Heart left ventricle (tissue), 16 donors: ENCODE measurements around the gene RPS6KA2. TPM values are rescaled to one million over a fixed set of nuclear protein-coding genes. Genes with fewer than 3 reads are reported as not detected.

Experiments used
- ATAC-seq, 4 donors: fragments of 200-7000 bp; cut with Tn5 transposase; one replicate each; pipeline ENCODE4 v1.9.1; 2020 to 2022; ENCODE audit warnings: moderate library complexity in 4 of 4, mild to moderate bottlenecking in 3 of 4, moderate number of reproducible peaks in 1 of 4
- DNase-seq, 5 donors: peaks; one replicate each; pipeline ENCODE4 v3.0.0-alpha.2; 2020
- H3K27ac ChIP-seq, 12 donors: fragments of 200-600 bp; sonication (generic) in 4 of 12; one replicate each; pipeline versions ENCODE4 v1.5.0 to v1.8.0; 2016 to 2022; ENCODE audit warnings: mild to moderate bottlenecking in 2 of 12
- H3K27me3 ChIP-seq, 9 donors: fragments of 200-600 bp; sonication (generic) in 2 of 9; one replicate each; pipeline versions ENCODE4 v1.5.1 to v1.8.0; 2016 to 2022; ENCODE audit warnings: mild to moderate bottlenecking in 3 of 9
- H3K36me3 ChIP-seq, 9 donors: fragments of 200-600 bp; sonication (generic) in 2 of 9; one replicate each; pipeline versions ENCODE4 v1.5.0 to v1.8.0; 2018 to 2022; ENCODE audit warnings: mild to moderate bottlenecking in 2 of 9
- H3K4me1 ChIP-seq, 12 donors: fragments of 200-600 bp; sonication (generic) in 4 of 12; one replicate each; pipeline versions ENCODE4 v1.5.0 to v1.8.0; 2016 to 2022; ENCODE audit warnings: mild to moderate bottlenecking in 3 of 12
- H3K4me3 ChIP-seq, 12 donors: fragments of 200-600 bp; sonication (generic) in 4 of 12; one replicate each; pipeline versions ENCODE4 v1.5.0 to v1.8.0; 2017 to 2022; ENCODE audit warnings: mild to moderate bottlenecking in 9 of 12, moderate library complexity in 4 of 12
- H3K9me3 ChIP-seq, 12 donors: fragments of 200-600 bp; sonication (generic) in 4 of 12; one replicate each; pipeline versions ENCODE4 v1.5.0 to v1.8.0; 2016 to 2022; ENCODE audit warnings: mild to moderate bottlenecking in 1 of 12
- POLR2A ChIP-seq, 2 donors: fragments of 450-650 bp; IDR thresholded peaks; one replicate each; pipeline ENCODE4 v1.6.1; 2017; ENCODE audit warnings: antibody characterized with exemption in 2 of 2, mild to moderate bottlenecking in 2 of 2, moderate library complexity in 2 of 2
- WGBS, 4 donors: extraction: QIAGEN DNeasy Blood & Tissue Kit in 2 of 4; methylation state at CpG; one replicate each; pipeline versions ENCODE4 v1.1.5 to v1.1.7; 2013 to 2018; 5-methylcytosine and 5-hydroxymethylcytosine counted together
- intact Hi-C, 10 donors: fragments of 100-400 bp; cut with DNase I; formaldehyde crosslinking; loops; one replicate each; pipeline versions ENCODE4 v1.11.1 to v1.14.2; 2022
- polyA plus RNA-seq, 2 donors: library from polyadenylated mRNA; stranded (reverse); fragments of 200-250 nt; gene quantifications; one replicate each; pipeline ENCODE4 v1.2.3, GENCODE V29; 2013
- total RNA-seq, 9 donors: library from RNA; depleted of rRNA in 2 of 9; stranded (reverse); fragments of >200 nt in 2 of 9; fragmentation: NEBNext Ultra II Directional in 3 of 9; extraction: Animal tissue kit (Norgen Biotek cat#: 25700) in 3 of 9; gene quantifications; one replicate each; pipeline versions ENCODE4 v1.1.0 to v1.2.4, GENCODE V29; 2016 to 2023
- TF ChIP-seq, protein P1 (sequence below), 12 donors: fragments of 200-600 bp; sonication (generic) in 4 of 12; IDR thresholded peaks; one replicate each; pipeline versions ENCODE4 v1.5.0 to v1.8.0; 2018 to 2022; ENCODE audit warnings: antibody characterized with exemption in 12 of 12, mild to moderate bottlenecking in 5 of 12
- donor health status: ischemic (EF 13 %, LVEDD 7.1; RV severe dilation, severe dysfunction).
- donor health status: healthy with polysubstance abuse.
- donor health status: DM: no; HTN: yes; CAD: no.
- donor health status: DM: no; HTN: no; CAD: no.
- donor health status: ischemic (EF 25% LVEDD 6.9; RV normal size, moderate dysfunction).
- donor health status: ischemic (EF 25% LVEDD 5.7; RV mildly dilated, moderate dysfunction).
- donor health status: healthy.
- donor health status: DM: yes; HTN: yes; CAD: no.
- donor health status: ischemic (EF 35%, LVEDD 5.7; RV mildly dilated, moderate dysfunction).
- donor health status: nonischemic (EF 11% LVEDD 7.7; RV severe dilation, severe dysfunction).
- donor health status: DM: yes; HTN: yes; CAD: no.
- donor health status: PGD.
- donor health status: ischemic (EF 29% LVEDD 5.4; RV normal size, mild dysfunction).
- donor health status: nonischemic (EF 23%, LVEDD 6.1; RV moderate dilation, normal function).

RPS6KA2 gene
- total and polyA plus RNA-seq, 11 donors: 23.0 to 171 (median 91.6) TPM

DNA sequence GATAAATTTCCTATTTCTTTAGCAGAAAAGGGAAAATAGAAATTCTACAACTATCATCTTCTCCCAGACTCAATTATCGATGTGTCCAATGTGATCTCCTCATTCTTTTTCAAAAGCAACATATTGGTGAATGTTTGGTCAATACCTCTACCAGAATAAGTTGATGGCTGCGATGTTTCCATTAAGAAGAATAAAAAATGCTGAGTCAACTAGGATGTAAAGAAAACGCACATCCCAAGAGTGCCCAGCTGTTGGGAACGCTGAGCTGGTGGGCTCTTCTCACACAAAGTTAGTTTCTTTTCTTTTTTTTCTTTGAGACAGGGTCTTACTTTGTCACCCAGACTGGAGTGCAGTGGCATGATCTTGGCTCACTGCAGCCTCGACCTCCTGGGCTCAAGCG is 80.4 kb downstream of the RPS6KA2 start:
- WGBS, 4 donors: 93 to 97% (median 97%) methylated on average over 6 of the region's 6 CpGs
- intact Hi-C loops: no loop called here
- H3K27ac ChIP-seq: no peak overlapping the region
- H3K36me3 ChIP-seq: peaks cover 0 to 3% (median 0%) of the 10 kb centered on the region in 9 donors
- peaks cover 0 to 13% (median 2%) of the 10 kb centered on the region in 12 donors for H3K4me1 ChIP-seq
- TF ChIP-seq, protein P1, sequence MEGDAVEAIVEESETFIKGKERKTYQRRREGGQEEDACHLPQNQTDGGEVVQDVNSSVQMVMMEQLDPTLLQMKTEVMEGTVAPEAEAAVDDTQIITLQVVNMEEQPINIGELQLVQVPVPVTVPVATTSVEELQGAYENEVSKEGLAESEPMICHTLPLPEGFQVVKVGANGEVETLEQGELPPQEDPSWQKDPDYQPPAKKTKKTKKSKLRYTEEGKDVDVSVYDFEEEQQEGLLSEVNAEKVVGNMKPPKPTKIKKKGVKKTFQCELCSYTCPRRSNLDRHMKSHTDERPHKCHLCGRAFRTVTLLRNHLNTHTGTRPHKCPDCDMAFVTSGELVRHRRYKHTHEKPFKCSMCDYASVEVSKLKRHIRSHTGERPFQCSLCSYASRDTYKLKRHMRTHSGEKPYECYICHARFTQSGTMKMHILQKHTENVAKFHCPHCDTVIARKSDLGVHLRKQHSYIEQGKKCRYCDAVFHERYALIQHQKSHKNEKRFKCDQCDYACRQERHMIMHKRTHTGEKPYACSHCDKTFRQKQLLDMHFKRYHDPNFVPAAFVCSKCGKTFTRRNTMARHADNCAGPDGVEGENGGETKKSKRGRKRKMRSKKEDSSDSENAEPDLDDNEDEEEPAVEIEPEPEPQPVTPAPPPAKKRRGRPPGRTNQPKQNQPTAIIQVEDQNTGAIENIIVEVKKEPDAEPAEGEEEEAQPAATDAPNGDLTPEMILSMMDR (IDR thresholded peaks at IDR 0.05): no peak
- TF ChIP-seq POLR2A (IDR thresholded peaks at IDR 0.05): no peak
- H3K9me3 ChIP-seq: no peaks in the 10 kb centered on the region
- ATAC-seq (no peak), DNase-seq (no peak)
- no peak overlapping the region for H3K4me3 ChIP-seq
- no peaks in the 10 kb centered on the region for H3K27me3 ChIP-seq

DNA sequence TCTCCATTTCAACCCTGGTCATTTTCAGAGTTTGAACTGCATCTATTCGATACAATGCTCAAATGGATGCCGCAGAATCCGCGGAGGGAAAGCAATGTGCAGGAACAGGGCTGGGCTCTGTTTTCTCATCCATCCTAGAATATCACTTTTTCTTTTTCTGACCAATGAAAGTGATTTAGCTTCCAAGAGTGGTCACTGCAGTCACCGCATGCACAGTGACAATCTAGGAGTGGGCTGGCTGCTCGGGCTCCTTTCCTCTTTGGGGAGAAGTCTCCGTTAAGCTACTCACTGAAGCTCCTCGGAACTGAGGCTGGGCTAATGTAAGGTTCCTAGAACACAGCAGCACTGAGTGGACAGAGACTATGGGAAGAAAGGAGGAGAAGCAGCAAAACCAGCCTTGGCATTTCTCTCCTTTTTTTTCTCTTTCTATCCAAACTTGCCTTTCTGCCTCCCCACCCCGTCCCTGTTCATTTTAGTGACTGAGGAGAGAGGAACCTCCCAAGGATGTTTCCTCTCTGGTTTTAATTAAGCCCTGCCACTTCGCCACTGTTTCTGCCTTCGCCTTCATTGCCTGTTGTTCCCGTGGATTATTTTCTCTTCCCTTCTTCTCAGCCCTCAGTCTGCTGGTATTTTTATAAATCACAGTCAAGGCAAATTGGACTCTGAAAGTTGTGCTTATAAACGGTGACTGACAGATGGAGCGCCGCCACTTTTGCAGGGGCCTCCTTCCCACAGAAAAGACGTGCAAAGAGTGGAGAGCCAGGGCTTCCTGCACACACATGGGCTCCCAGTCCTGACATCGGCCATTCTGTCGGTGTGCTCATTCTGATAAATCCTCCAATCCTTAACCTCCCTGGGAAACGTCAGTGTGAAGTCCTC is 81.7 kb downstream of the RPS6KA2 start:
- Histone ChIP-seq H3K27me3 (no peaks in the 10 kb centered on the region), H3K27ac (no peak overlapping the region), H3K4me1 (peaks cover 0 to 22% (median 11%) of the 10 kb centered on the region in 12 donors), H3K36me3 (peaks cover 0 to 3% (median 0%) of the 10 kb centered on the region in 9 donors), H3K9me3 (no peaks in the 10 kb centered on the region), H3K4me3 (no peak overlapping the region)
- DNase-seq: no peak
- intact Hi-C loops: no loop called here
- 93 to 95% (median 94%) methylated on average over 19 of the region's 19 CpGs for WGBS, 4 donors
- TF ChIP-seq, protein P1 (IDR thresholded peaks at IDR 0.05): no peak
- no peak for TF ChIP-seq POLR2A (IDR thresholded peaks at IDR 0.05)
- ATAC-seq: no peak

DNA sequence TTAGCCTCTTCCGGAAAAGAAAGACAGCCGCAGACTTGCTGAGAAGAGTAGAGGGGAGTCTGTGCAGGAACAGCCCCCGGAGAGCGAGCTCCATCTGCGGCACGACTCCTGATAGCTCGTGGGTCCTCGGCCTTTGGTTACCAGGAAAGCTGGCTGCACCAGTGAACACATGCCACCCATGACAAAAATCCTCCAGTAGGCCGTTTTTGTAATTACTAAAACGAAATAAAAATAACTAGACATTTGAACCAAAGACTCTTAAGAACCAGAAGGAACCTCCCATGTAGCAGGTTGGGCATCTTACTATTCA is 82.8 kb downstream of the RPS6KA2 start:
- TF ChIP-seq, protein P1 (IDR thresholded peaks at IDR 0.05): no peak
- no peak for TF ChIP-seq POLR2A (IDR thresholded peaks at IDR 0.05)
- intact Hi-C loops: no loop called here

DNA sequence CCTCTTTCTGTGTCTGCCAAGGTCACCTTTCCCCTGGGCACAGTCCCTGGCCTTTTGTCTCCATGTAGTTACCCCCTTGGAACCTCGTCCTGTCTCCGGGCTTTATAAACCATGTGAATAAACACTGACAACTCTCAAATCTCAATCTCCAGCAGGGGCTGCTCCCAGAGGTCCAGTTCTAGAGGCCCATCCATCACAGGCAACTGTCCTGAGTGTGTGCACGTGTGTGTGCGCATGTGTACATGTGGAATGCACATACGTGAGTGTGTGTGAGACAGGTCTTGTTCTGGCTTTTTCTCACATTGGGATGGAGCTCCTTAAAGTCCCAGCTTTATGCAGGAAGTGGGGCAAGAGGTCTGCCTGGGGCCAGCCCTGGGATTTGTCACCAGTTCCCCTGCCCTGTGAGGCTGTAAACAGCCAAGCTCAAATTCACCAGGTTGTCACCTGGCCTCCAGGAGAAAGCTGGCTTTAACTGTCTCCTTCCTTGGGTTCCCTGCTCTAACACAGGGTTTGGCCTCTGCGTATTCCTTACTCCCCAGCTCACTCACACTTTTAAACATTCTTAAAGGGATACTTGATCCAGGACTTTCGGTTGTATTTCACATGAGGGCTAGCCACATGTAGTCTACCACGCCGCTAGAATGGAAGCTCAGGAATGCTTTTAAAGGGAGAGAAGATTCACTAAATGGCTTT is 83.3 kb downstream of the RPS6KA2 start:
- Histone ChIP-seq H3K27ac (no peak overlapping the region), H3K9me3 (no peaks in the 10 kb centered on the region), H3K4me3 (no peak overlapping the region), H3K36me3 (peaks cover 0 to 3% (median 0%) of the 10 kb centered on the region in 9 donors), H3K4me1 (peaks cover 0 to 35% (median 17%) of the 10 kb centered on the region in 12 donors), H3K27me3 (no peaks in the 10 kb centered on the region)
- no peak for TF ChIP-seq POLR2A (IDR thresholded peaks at IDR 0.05)
- TF ChIP-seq, protein P1 (IDR thresholded peaks at IDR 0.05): no peak
- 82 to 89% (median 86%) methylated on average over 9 of the region's 9 CpGs for WGBS, 4 donors
- DNase-seq (no peak), ATAC-seq (no peak)
- intact Hi-C loops: no loop called here

More for the DNA sequence above, 82.8 kb downstream of the RPS6KA2 start:
- 95 to 97% (median 96%) methylated on average over 10 of the region's 10 CpGs for WGBS, 4 donors
- ATAC-seq (no peak), DNase-seq (no peak)
- Histone ChIP-seq H3K4me3 (no peak overlapping the region), H3K9me3 (no peaks in the 10 kb centered on the region), H3K4me1 (peaks cover 0 to 33% (median 16%) of the 10 kb centered on the region in 12 donors), H3K27ac (no peak overlapping the region), H3K27me3 (no peaks in the 10 kb centered on the region), H3K36me3 (peaks cover 0 to 3% (median 0%) of the 10 kb centered on the region in 9 donors)
